DOHH2 (cell line): ENCODE measurements around the gene TNS2.

Experiments
- H3F3A ChIP-seq: fragments of 200-600 bp; sonication (generic), shearing (Covaris generic); 2 replicates; pipeline ENCODE4 v1.6.0; 2016; ENCODE audit warnings: antibody characterized with exemption, mild to moderate bottlenecking; ENCODE audit not compliant: control insufficient read depth, insufficient read depth
- H3K27ac ChIP-seq: fragments of 200-600 bp; sonication (generic); 2 replicates; pipeline ENCODE4 v1.5.1; 2014; ENCODE audit warnings: low read depth, mild to moderate bottlenecking, low read length, moderate library complexity
- H3K27me3 ChIP-seq: fragments of 200-600 bp; sonication (generic); 2 replicates; pipeline ENCODE4 v1.6.1; 2014; ENCODE audit warnings: mild to moderate bottlenecking, low read length, mixed read lengths; ENCODE audit not compliant: control insufficient read depth
- H3K36me3 ChIP-seq: fragments of 200-600 bp; sonication (generic); 2 replicates; pipeline ENCODE4 v1.6.1; 2014; ENCODE audit warnings: mild to moderate bottlenecking, low read length, moderate library complexity, mixed read lengths; ENCODE audit not compliant: control insufficient read depth
- H3K4me1 ChIP-seq: fragments of 200-600 bp; sonication (generic); 2 replicates; pipeline ENCODE4 v1.6.1; 2014; ENCODE audit warnings: mild to moderate bottlenecking, low read length, mixed read lengths; ENCODE audit not compliant: control insufficient read depth
- H3K4me2 ChIP-seq: fragments of 200-600 bp; sonication (generic); 2 replicates; pipeline ENCODE4 v1.6.0; 2014; ENCODE audit warnings: mild to moderate bottlenecking, low read length, moderate library complexity
- H3K4me3 ChIP-seq: fragments of 200-600 bp; sonication (generic); 2 replicates; pipeline ENCODE4 v1.5.1; 2014; ENCODE audit warnings: mild to moderate bottlenecking, low read length, mixed read lengths
- H3K79me2 ChIP-seq: fragments of 200-600 bp; sonication (generic); 2 replicates; pipeline ENCODE4 v1.6.1; 2014; ENCODE audit warnings: mild to moderate bottlenecking, low read length, mixed read lengths; ENCODE audit not compliant: control insufficient read depth
- H3K9me2 ChIP-seq: fragments of 200-600 bp; sonication (generic); replicated peaks from 2 replicates; pipeline ENCODE4 v1.6.1; 2014; ENCODE audit warnings: mild to moderate bottlenecking, low read length, mixed read lengths; ENCODE audit not compliant: control insufficient read depth
- H3K9me3 ChIP-seq: fragments of 200-600 bp; sonication (generic); 2 replicates; pipeline ENCODE4 v1.6.1; 2014; ENCODE audit warnings: antibody characterized with exemption, low read length, mixed read lengths; ENCODE audit not compliant: control insufficient read depth, insufficient read depth
- H4K20me1 ChIP-seq: fragments of 200-600 bp; sonication (generic); 2 replicates; pipeline ENCODE4 v1.6.0; 2014; ENCODE audit warnings: low read depth, mild to moderate bottlenecking, antibody characterized with exemption, low read length, moderate library complexity; ENCODE audit not compliant: control insufficient read depth, insufficient read depth
- EZH2phosphoT487 ChIP-seq: fragments of 200-600 bp; sonication (generic); IDR thresholded peaks from 2 replicates; pipeline ENCODE4 v1.6.1; 2017; ENCODE audit warnings: borderline replicate concordance, mild to moderate bottlenecking, antibody characterized with exemption, low read length, moderate library complexity, mixed read lengths
- TF ChIP-seq, protein P1 (sequence below): fragments of 200-600 bp; sonication (generic); IDR thresholded peaks from one replicate; pipeline ENCODE4 v1.5.1; 2014; ENCODE audit warnings: antibody characterized with exemption, mild to moderate bottlenecking, low read depth, low read length; ENCODE audit not compliant: poor library complexity, severe bottlenecking

TNS2 gene

DNA sequence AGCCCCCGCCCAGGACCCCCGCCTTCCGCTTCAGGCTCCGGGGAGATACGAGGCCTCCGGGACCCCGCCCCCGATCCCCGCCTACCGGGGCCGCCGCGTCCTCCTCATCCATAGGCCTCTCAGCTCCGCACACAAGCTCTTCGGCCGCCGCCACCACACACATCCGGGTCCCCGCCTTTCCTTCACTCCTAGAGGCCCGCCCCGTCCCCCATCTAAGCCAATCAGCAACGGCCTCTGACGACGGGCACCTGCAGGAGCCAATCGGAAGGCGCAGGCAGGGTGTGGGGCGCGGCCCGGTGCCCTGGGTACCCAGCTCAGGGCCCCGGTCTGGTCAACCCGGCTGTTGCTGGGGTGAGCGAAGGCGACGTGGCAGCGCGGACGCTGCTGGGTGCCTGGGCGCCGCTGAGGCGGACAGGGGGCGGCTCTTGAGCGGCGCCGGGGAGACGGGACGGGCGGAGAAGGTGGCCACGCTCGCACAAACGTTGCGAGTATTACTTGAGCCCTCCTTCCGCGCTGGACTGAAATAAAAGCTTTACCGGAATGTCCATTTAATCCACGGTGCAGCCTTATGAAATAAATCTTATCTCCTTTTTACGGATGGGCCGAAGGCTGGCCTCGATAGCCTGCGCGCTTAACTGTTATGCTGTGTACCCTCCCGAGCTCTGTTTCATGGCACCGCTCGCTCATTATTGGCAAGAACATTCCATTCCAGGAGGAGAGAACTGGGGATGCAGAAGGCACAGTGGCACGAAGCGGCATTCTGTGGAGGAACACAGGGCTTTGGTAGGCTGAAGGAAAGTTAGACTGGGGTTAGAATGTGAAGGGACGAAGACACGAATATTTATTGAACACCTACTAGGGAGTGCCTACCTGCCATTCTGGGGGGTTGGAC lies 29.6 kb downstream of the TNS2 start, which contains the start of gene SPRYD3:
TSS of gene SPRYD3 (minus strand) at position 165 of the 892 bp plus-strand sequence. CDS start at position 108, 57 bp downstream.
- Histone ChIP-seq H3K4me1 (peaks cover 16% of the 10 kb centered on the region), H3K27ac (peak within 1 kb of the TSS; percentile 27), H3K9me3 (no peaks in the 10 kb centered on the region), H3K27me3 (no peaks in the 10 kb centered on the region), H4K20me1 (no peaks in the 10 kb centered on the region), H3K9me2 (no peaks in the 10 kb centered on the region), H3K4me3 (peak within 1 kb of the TSS; percentile 90), H3K4me2 (peak within 1 kb of the TSS; percentile 98), H3K36me3 (peaks cover 22% of the 10 kb centered on the region), H3F3A (no peaks in the 10 kb centered on the region), H3K79me2 (peaks cover 18% of the 10 kb centered on the region)
- TF ChIP-seq, protein P1, sequence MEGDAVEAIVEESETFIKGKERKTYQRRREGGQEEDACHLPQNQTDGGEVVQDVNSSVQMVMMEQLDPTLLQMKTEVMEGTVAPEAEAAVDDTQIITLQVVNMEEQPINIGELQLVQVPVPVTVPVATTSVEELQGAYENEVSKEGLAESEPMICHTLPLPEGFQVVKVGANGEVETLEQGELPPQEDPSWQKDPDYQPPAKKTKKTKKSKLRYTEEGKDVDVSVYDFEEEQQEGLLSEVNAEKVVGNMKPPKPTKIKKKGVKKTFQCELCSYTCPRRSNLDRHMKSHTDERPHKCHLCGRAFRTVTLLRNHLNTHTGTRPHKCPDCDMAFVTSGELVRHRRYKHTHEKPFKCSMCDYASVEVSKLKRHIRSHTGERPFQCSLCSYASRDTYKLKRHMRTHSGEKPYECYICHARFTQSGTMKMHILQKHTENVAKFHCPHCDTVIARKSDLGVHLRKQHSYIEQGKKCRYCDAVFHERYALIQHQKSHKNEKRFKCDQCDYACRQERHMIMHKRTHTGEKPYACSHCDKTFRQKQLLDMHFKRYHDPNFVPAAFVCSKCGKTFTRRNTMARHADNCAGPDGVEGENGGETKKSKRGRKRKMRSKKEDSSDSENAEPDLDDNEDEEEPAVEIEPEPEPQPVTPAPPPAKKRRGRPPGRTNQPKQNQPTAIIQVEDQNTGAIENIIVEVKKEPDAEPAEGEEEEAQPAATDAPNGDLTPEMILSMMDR: no peak
- TF ChIP-seq EZH2phosphoT487: no peak

DNA sequence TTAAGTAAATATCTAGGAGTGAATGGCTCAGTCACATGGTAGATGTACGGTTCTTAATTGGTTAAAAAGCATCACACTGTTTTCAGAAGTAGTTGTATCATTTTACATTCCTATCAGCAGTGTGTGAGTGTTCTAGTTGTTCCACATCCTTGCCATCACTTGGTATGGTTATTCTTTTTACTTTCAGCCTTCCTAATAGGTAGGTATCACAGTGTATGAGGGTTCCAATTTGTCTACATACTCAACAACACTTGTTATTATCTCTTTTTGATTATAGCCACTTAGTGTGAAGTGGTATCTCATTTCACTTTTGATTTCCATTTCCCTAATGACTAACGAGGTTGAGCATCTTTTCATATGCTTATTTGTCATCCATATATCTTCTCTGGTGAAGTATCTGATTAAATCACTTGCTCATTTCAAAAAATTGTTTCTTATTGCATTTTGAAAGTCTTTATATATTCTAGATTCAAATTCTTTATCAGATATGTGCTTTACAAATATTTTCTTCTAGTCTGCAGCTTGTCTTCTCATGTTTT lies 32.8 kb downstream of the TNS2 start:
- H3K79me2 ChIP-seq: peaks cover 13% of the 10 kb centered on the region
- H3K4me2 ChIP-seq: no peak overlapping the region
- H3K4me1 ChIP-seq: peaks cover 16% of the 10 kb centered on the region
- no peaks in the 10 kb centered on the region for H3K9me2 ChIP-seq
- H3K27me3 ChIP-seq: peaks cover 15% of the 10 kb centered on the region
- H3K27ac ChIP-seq: no peak overlapping the region
- no peak overlapping the region for H3K4me3 ChIP-seq
- no peaks in the 10 kb centered on the region for H4K20me1 ChIP-seq
- TF ChIP-seq, protein P1: no peak
- TF ChIP-seq EZH2phosphoT487: no peak
- no peaks in the 10 kb centered on the region for H3K9me3 ChIP-seq
- H3F3A ChIP-seq: no peaks in the 10 kb centered on the region
- H3K36me3 ChIP-seq: no peaks in the 10 kb centered on the region

GRCh38 chr12:53086361-53086760 lies 36.5 kb downstream of the TNS2 start:
- TF ChIP-seq, protein P1: no peak
- Histone ChIP-seq H3K79me2 (no peaks in the 10 kb centered on the region), H3K4me3 (no peak overlapping the region), H3K27me3 (peaks cover 33% of the 10 kb centered on the region), H3K4me1 (no peaks in the 10 kb centered on the region), H3K36me3 (no peaks in the 10 kb centered on the region), H3F3A (no peaks in the 10 kb centered on the region), H3K9me2 (no peaks in the 10 kb centered on the region), H3K27ac (no peak overlapping the region), H3K4me2 (no peak overlapping the region), H3K9me3 (no peaks in the 10 kb centered on the region), H4K20me1 (no peaks in the 10 kb centered on the region)
